ENCODE results near the gene SELL.
A peak's percentile ranks its signal among the peaks of the same experiment; 100 is the strongest.
"Not testable (repeated sequence)": the region's sequence is repeated elsewhere in the genome, so short reads cannot be mapped to it uniquely, and the experiment has no call there.

SELL gene

GRCh38 chr1:169722779-169723178, 11.4 kb upstream of the SELL start:
- H3K27ac Mint-ChIP-seq: no peak overlapping the region
- DNase-seq: no peak
- no peak for TF ChIP-seq CTCF (IDR thresholded peaks at IDR 0.05)
- H3K4me1 Mint-ChIP-seq: no peaks in the 10 kb centered on the region
- no peaks in the 10 kb centered on the region for H3K36me3 Mint-ChIP-seq (ENCODE audit: low read depth)
- no peak overlapping the region for H3K4me3 Mint-ChIP-seq
- peaks cover 9% of the 10 kb centered on the region for H3K9me3 Mint-ChIP-seq
- peaks cover under 1% of the 10 kb centered on the region for H3K27me3 Mint-ChIP-seq (ENCODE audit: low read depth, poor library complexity)

- DNase-seq; H3K36me3 Mint-ChIP-seq (ENCODE audit: low read depth); H3K4me1 Mint-ChIP-seq; H3K4me3 Mint-ChIP-seq; H3K27ac Mint-ChIP-seq: not testable (repeated sequence)
- H3K27me3 Mint-ChIP-seq (ENCODE audit: low read depth, poor library complexity): peaks cover 13% of the 10 kb centered on the region
- H3K9me3 Mint-ChIP-seq: peaks cover 47% of the 10 kb centered on the region
Observed at GRCh38 chr1:169715100-169715499, 3.7 kb upstream of the SELL start.

GRCh38 chr1:169713090-169713489, 1.7 kb upstream of the SELL start:
- peaks cover 28% of the 10 kb centered on the region for H3K27me3 Mint-ChIP-seq (ENCODE audit: low read depth, poor library complexity)
- peaks cover 38% of the 10 kb centered on the region for H3K9me3 Mint-ChIP-seq
- H3K4me3 Mint-ChIP-seq; H3K27ac Mint-ChIP-seq; H3K4me1 Mint-ChIP-seq; DNase-seq; H3K36me3 Mint-ChIP-seq (ENCODE audit: low read depth): not testable (repeated sequence)

- H3K36me3 Mint-ChIP-seq (ENCODE audit: low read depth): no peaks in the 10 kb centered on the region
- DNase-seq: no peak
- TF ChIP-seq CTCF (IDR thresholded peaks at IDR 0.05): peak; percentile 16
- H3K4me3 Mint-ChIP-seq: no peak overlapping the region
- peaks cover 6% of the 10 kb centered on the region for H3K4me1 Mint-ChIP-seq
- peaks cover 29% of the 10 kb centered on the region for H3K27me3 Mint-ChIP-seq (ENCODE audit: low read depth, poor library complexity)
- peaks cover 32% of the 10 kb centered on the region for H3K9me3 Mint-ChIP-seq
- H3K27ac Mint-ChIP-seq: no peak overlapping the region
Observed at GRCh38 chr1:169712309-169712631, 850 bp upstream of the SELL start.

- H3K4me3 Mint-ChIP-seq: no peak overlapping the region
- no peak for DNase-seq
- TF ChIP-seq CTCF (IDR thresholded peaks at IDR 0.05): no peak
- peaks cover 32% of the 10 kb centered on the region for H3K27me3 Mint-ChIP-seq (ENCODE audit: low read depth, poor library complexity)
- H3K27ac Mint-ChIP-seq: no peak overlapping the region
- peaks cover 14% of the 10 kb centered on the region for H3K9me3 Mint-ChIP-seq
- peaks cover 6% of the 10 kb centered on the region for H3K4me1 Mint-ChIP-seq
- no peaks in the 10 kb centered on the region for H3K36me3 Mint-ChIP-seq (ENCODE audit: low read depth)
Observed at GRCh38 chr1:169708647-169709046, 2.8 kb downstream of the SELL start.

- DNase-seq: no peak
- TF ChIP-seq CTCF (IDR thresholded peaks at IDR 0.05): no peak
- Mint-ChIP-seq H3K27me3 (ENCODE audit: low read depth, poor library complexity) (peaks cover 31% of the 10 kb centered on the region), H3K36me3 (ENCODE audit: low read depth) (no peaks in the 10 kb centered on the region), H3K4me1 (peaks cover 6% of the 10 kb centered on the region), H3K4me3 (no peak overlapping the region), H3K27ac (no peak overlapping the region), H3K9me3 (peaks cover 8% of the 10 kb centered on the region)
Observed at GRCh38 chr1:169707912-169708604, 3.4 kb downstream of the SELL start.

- Mint-ChIP-seq H3K36me3 (ENCODE audit: low read depth) (no peaks in the 10 kb centered on the region), H3K4me3 (no peak overlapping the region), H3K9me3 (no peaks in the 10 kb centered on the region), H3K27me3 (ENCODE audit: low read depth, poor library complexity) (peaks cover 32% of the 10 kb centered on the region), H3K4me1 (no peaks in the 10 kb centered on the region), H3K27ac (no peak overlapping the region)
- no peak for DNase-seq
- TF ChIP-seq CTCF (IDR thresholded peaks at IDR 0.05): no peak
Observed at GRCh38 chr1:169704797-169705196, 6.6 kb downstream of the SELL start.
